Astrocyte (in vitro differentiated cells and primary cell): ENCODE results near the gene SSUH2. TPM values are rescaled to one million over a fixed set of nuclear protein-coding genes. Genes with fewer than 3 reads are reported as not detected.
"Not testable (repeated sequence)": the region's sequence is repeated elsewhere in the genome, so short reads cannot be mapped to it uniquely, and the experiment has no call there.

Experiments
- DNase-seq: peaks from one replicate; pipeline ENCODE4 v3.0.0-alpha.2; 2010; ENCODE audit warnings: low read depth
- FAIRE-seq: peaks from 2 replicates; lab custom pipeline; 2011; peaks lifted over from hg19 to GRCh38; lab: Jason Lieb, UNC
- H2AFZ ChIP-seq: 2 replicates; pipeline ENCODE4 v1.6.0; 2012; ENCODE audit warnings: low read depth, low read length, inconsistent platforms
- H3K27ac ChIP-seq: 2 replicates; pipeline ENCODE4 v1.5.1; 2011; ENCODE audit warnings: low read depth, low read length, inconsistent platforms
- H3K27me3 ChIP-seq: 2 replicates; pipeline ENCODE4 v1.6.0; 2011; ENCODE audit warnings: low read length, inconsistent platforms; ENCODE audit not compliant: insufficient read depth
- H3K36me3 ChIP-seq: 2 replicates; pipeline ENCODE4 v1.5.1; 2011; ENCODE audit warnings: low read length, inconsistent platforms; ENCODE audit not compliant: insufficient read depth
- H3K4me1 ChIP-seq: 2 replicates; pipeline ENCODE4 v1.5.1; 2011; ENCODE audit warnings: low read length, inconsistent platforms; ENCODE audit not compliant: insufficient read depth
- H3K4me2 ChIP-seq: 2 replicates; pipeline ENCODE4 v1.6.0; 2012; ENCODE audit warnings: low read length, inconsistent platforms
- H3K4me3 ChIP-seq: 2 replicates; pipeline ENCODE4 v1.5.1; 2011; ENCODE audit warnings: low read depth, mild to moderate bottlenecking, low read length, inconsistent platforms; ENCODE audit not compliant: insufficient read depth
- H3K79me2 ChIP-seq: 2 replicates; pipeline ENCODE4 v1.6.0; 2012; ENCODE audit warnings: mild to moderate bottlenecking, low read length, inconsistent platforms; ENCODE audit not compliant: insufficient read depth
- H3K9ac ChIP-seq: 2 replicates; pipeline ENCODE4 v1.6.0; 2012; ENCODE audit warnings: mild to moderate bottlenecking, low read length, inconsistent platforms
- H3K9me3 ChIP-seq: 2 replicates; pipeline ENCODE4 v1.5.1; 2012; ENCODE audit warnings: low read depth, mild to moderate bottlenecking, low read length, inconsistent platforms; ENCODE audit not compliant: insufficient read depth
- H4K20me1 ChIP-seq: 2 replicates; pipeline ENCODE4 v1.6.0; 2012; ENCODE audit warnings: low read length, inconsistent platforms; ENCODE audit not compliant: insufficient read depth
- H3K27ac Mint-ChIP-seq: one replicate; pipeline ENCODE4 v1.8.0; 2021; ENCODE audit warnings: mild to moderate bottlenecking, mixed read lengths; ENCODE audit not compliant: unreplicated experiment
- H3K27me3 Mint-ChIP-seq: one replicate; pipeline ENCODE4 v1.8.0; 2021; ENCODE audit warnings: low read depth, mixed read lengths; ENCODE audit not compliant: unreplicated experiment
- H3K36me3 Mint-ChIP-seq: one replicate; pipeline ENCODE4 v1.8.0; 2021; ENCODE audit warnings: low read depth, mixed read lengths; ENCODE audit not compliant: unreplicated experiment
- H3K4me1 Mint-ChIP-seq: one replicate; pipeline ENCODE4 v1.8.0; 2021; ENCODE audit warnings: low read depth, mixed read lengths; ENCODE audit not compliant: unreplicated experiment
- H3K4me3 Mint-ChIP-seq: one replicate; pipeline ENCODE4 v1.8.0; 2021; ENCODE audit warnings: mild to moderate bottlenecking, moderate library complexity, mixed read lengths; ENCODE audit not compliant: unreplicated experiment
- H3K9me3 Mint-ChIP-seq: one replicate; pipeline ENCODE4 v1.8.0; 2021; ENCODE audit warnings: mild to moderate bottlenecking, mixed read lengths; ENCODE audit not compliant: unreplicated experiment
- CTCF ChIP-seq: IDR thresholded peaks from 2 replicates; pipeline ENCODE4 v1.5.1; 2011; ENCODE audit warnings: low read depth, mild to moderate bottlenecking, inconsistent platforms, low read length, moderate library complexity; ENCODE audit not compliant: insufficient read depth
- EZH2 ChIP-seq: IDR thresholded peaks from 2 replicates; pipeline ENCODE4 v1.6.1; 2012; ENCODE audit warnings: mild to moderate bottlenecking, low read length, inconsistent platforms; ENCODE audit not compliant: insufficient read depth
- total RNA-seq: library from RNA; stranded (reverse); gene quantifications from 2 replicates; pipeline ENCODE4 v1.2.1, GENCODE V29; 2021

SSUH2 gene
- total RNA-seq, 1 donor from 2014 or later: not detected

GRCh38 chr3:8584661-8585060 lies 59.9 kb downstream of the SSUH2 start:
- Histone ChIP-seq H3K27ac (no peak overlapping the region), H3K36me3 (no peaks in the 10 kb centered on the region), H3K4me1 (peaks cover 8% of the 10 kb centered on the region), H3K79me2 (no peaks in the 10 kb centered on the region), H3K4me3 (no peak overlapping the region), H4K20me1 (no peaks in the 10 kb centered on the region), H3K4me2 (no peak overlapping the region), H3K27me3 (no peaks in the 10 kb centered on the region), H3K9ac (no peak overlapping the region), H2AFZ (no peak overlapping the region), H3K9me3 (no peaks in the 10 kb centered on the region)
- FAIRE-seq (no peak), DNase-seq (no peak)
- H3K4me3 Mint-ChIP-seq: no peak overlapping the region
- no peaks in the 10 kb centered on the region for H3K9me3 Mint-ChIP-seq
- TF ChIP-seq CTCF: no peak
- no peak for TF ChIP-seq EZH2
- peaks cover 21% of the 10 kb centered on the region for H3K4me1 Mint-ChIP-seq
- H3K27ac Mint-ChIP-seq: no peak overlapping the region
- no peaks in the 10 kb centered on the region for H3K27me3 Mint-ChIP-seq
- H3K36me3 Mint-ChIP-seq: peaks cover 3% of the 10 kb centered on the region

GRCh38 chr3:8581806-8582445 lies 62.7 kb downstream of the SSUH2 start:
- no peak overlapping the region for H3K4me2 ChIP-seq
- Mint-ChIP-seq H3K36me3 (peaks cover 3% of the 10 kb centered on the region), H3K4me3 (no peak overlapping the region), H3K9me3 (no peaks in the 10 kb centered on the region), H3K27me3 (no peaks in the 10 kb centered on the region), H3K27ac (no peak overlapping the region), H3K4me1 (peaks cover 35% of the 10 kb centered on the region)
- peaks cover 9% of the 10 kb centered on the region for H3K4me1 ChIP-seq
- H3K4me3 ChIP-seq: no peak overlapping the region
- no peak for TF ChIP-seq EZH2
- no peak for TF ChIP-seq CTCF
- no peaks in the 10 kb centered on the region for H3K36me3 ChIP-seq
- no peaks in the 10 kb centered on the region for H3K27me3 ChIP-seq
- FAIRE-seq: no peak
- H3K27ac ChIP-seq: no peak overlapping the region
- H3K79me2 ChIP-seq: no peaks in the 10 kb centered on the region
- H3K9me3 ChIP-seq: no peaks in the 10 kb centered on the region
- H4K20me1 ChIP-seq: no peaks in the 10 kb centered on the region
- no peak overlapping the region for H2AFZ ChIP-seq
- no peak overlapping the region for H3K9ac ChIP-seq
- DNase-seq: peak; percentile 50

- H3K27me3 Mint-ChIP-seq: no peaks in the 10 kb centered on the region
- no peaks in the 10 kb centered on the region for H3K27me3 ChIP-seq
- H3K27ac Mint-ChIP-seq: no peak overlapping the region
- H2AFZ ChIP-seq: no peak overlapping the region
- H3K4me1 Mint-ChIP-seq: peaks cover 36% of the 10 kb centered on the region
- H3K4me3 ChIP-seq: no peak overlapping the region
- TF ChIP-seq CTCF (no peak), EZH2 (no peak)
- no peak overlapping the region for H3K27ac ChIP-seq
- no peak overlapping the region for H3K4me3 Mint-ChIP-seq
- H4K20me1 ChIP-seq: no peaks in the 10 kb centered on the region
- H3K9me3 Mint-ChIP-seq: no peaks in the 10 kb centered on the region
- no peaks in the 10 kb centered on the region for H3K9me3 ChIP-seq
- no peak overlapping the region for H3K9ac ChIP-seq
- FAIRE-seq (no peak), DNase-seq (no peak)
- H3K79me2 ChIP-seq: no peaks in the 10 kb centered on the region
- peaks cover 14% of the 10 kb centered on the region for H3K4me1 ChIP-seq
- no peaks in the 10 kb centered on the region for H3K36me3 ChIP-seq
- no peak overlapping the region for H3K4me2 ChIP-seq
- H3K36me3 Mint-ChIP-seq: peaks cover 4% of the 10 kb centered on the region
Measured at GRCh38 chr3:8581373-8581772, 63.2 kb downstream of the SSUH2 start.

GRCh38 chr3:8580434-8580833 lies 64.2 kb downstream of the SSUH2 start:
- H3K9ac ChIP-seq, H3K27me3 ChIP-seq, H3K4me3 Mint-ChIP-seq, H2AFZ ChIP-seq, H3K4me3 ChIP-seq, FAIRE-seq, H3K27me3 Mint-ChIP-seq, H4K20me1 ChIP-seq, H3K27ac ChIP-seq, H3K9me3 ChIP-seq, H3K9me3 Mint-ChIP-seq, H3K4me2 ChIP-seq, H3K36me3 ChIP-seq, H3K79me2 ChIP-seq: not testable (repeated sequence)
- peaks cover 11% of the 10 kb centered on the region for H3K36me3 Mint-ChIP-seq
- peak; percentile 64 for DNase-seq
- peak overlapping the region; percentile 22 for H3K27ac Mint-ChIP-seq
- H3K4me1 ChIP-seq: peaks cover 22% of the 10 kb centered on the region
- peaks cover 43% of the 10 kb centered on the region for H3K4me1 Mint-ChIP-seq
